ENCODE measurements around the gene MINDY4.

The MINDY4 gene

DNA sequence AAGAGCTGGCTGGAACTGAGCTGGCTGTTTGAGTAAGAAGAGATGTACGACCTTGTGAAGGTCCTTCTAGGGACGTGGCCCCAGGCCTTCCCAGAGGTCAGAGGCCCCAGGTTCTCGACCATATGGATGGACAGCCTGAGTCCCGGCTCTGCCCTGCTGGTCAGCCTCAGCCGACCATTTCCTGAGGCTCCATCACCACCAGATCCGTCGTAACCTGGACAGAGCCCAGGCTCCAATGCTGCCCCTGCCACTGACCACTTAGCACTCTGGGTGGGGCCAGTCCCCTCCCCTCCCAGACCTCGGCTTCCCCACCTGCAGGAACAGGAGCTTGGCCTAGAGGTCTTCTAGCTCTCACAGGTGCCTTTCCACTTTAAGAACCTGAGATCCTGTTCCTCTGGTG is 29.9 kb upstream of the MINDY4 start:
- Histone ChIP-seq H3K36me3 (ENCODE audit: control insufficient read depth, low read length) (no peaks in the 10 kb centered on the region), H3K4me2 (ENCODE audit: low read length) (no peak overlapping the region), H4K20me1 (ENCODE audit: control insufficient read depth, insufficient read depth, low read depth, low read length) (no peaks in the 10 kb centered on the region), H3F3A (ENCODE audit: control insufficient read depth, insufficient read depth) (no peaks in the 10 kb centered on the region), H3K4me3 (ENCODE audit: low read length) (no peak overlapping the region), H3K9me2 (replicated peaks; ENCODE audit: control insufficient read depth, low read length) (no peaks in the 10 kb centered on the region), H3K4me1 (ENCODE audit: control insufficient read depth, low read length) (no peaks in the 10 kb centered on the region), H3K27ac (ENCODE audit: low read depth, low read length) (no peak overlapping the region), H3K9me3 (ENCODE audit: control insufficient read depth, insufficient read depth, low read length) (no peaks in the 10 kb centered on the region), H3K79me2 (ENCODE audit: control insufficient read depth, low read length) (no peaks in the 10 kb centered on the region), H3K27me3 (ENCODE audit: control insufficient read depth, low read length) (peaks cover 8% of the 10 kb centered on the region; the same call in 1 of the 2 replicates)
- TF ChIP-seq EZH2phosphoT487 (IDR thresholded peaks at IDR 0.05; ENCODE audit: borderline replicate concordance, low read length), result no peak
- TF ChIP-seq, protein P1, sequence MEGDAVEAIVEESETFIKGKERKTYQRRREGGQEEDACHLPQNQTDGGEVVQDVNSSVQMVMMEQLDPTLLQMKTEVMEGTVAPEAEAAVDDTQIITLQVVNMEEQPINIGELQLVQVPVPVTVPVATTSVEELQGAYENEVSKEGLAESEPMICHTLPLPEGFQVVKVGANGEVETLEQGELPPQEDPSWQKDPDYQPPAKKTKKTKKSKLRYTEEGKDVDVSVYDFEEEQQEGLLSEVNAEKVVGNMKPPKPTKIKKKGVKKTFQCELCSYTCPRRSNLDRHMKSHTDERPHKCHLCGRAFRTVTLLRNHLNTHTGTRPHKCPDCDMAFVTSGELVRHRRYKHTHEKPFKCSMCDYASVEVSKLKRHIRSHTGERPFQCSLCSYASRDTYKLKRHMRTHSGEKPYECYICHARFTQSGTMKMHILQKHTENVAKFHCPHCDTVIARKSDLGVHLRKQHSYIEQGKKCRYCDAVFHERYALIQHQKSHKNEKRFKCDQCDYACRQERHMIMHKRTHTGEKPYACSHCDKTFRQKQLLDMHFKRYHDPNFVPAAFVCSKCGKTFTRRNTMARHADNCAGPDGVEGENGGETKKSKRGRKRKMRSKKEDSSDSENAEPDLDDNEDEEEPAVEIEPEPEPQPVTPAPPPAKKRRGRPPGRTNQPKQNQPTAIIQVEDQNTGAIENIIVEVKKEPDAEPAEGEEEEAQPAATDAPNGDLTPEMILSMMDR (IDR thresholded peaks at IDR 0.05; ENCODE audit: low read depth, low read length, poor library complexity, severe bottlenecking), result no peak

DNA sequence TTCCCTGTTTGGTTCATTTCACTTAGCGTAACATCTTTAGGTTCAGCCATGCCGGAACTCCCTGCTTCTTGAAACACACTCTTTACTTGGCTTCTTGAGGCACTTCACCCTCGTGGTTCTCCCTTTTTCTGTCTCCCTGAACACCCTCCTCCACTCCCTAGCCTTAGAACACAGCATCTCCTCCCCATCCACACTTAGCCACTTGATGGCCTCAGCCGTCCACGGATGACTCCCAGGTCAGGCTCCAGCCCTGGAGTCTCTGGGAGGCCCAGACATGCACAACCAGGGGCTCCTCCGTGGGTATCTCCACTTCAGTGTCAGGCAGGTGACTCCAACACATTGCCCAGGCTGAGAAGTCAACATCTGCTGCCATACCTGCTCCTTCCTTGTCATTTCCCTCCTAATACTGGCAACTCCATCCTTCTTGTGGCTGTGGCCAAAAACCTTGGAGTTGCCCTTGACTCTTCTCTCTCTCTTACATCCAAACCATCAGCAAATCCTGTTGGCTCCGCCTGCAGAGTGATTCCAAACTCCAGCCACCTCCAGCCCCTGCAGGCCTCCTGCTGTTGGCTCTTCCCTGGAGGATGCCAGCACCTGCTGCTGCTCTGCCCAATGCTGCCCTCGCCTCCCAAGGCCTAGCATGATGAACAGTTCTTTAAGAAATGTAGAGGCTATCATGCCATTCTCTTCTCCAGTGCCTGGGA is 27.7 kb upstream of the MINDY4 start:
- Histone ChIP-seq H3K4me3 (ENCODE audit: low read length) (no peak overlapping the region), H3K27me3 (ENCODE audit: control insufficient read depth, low read length) (peaks cover 12% of the 10 kb centered on the region; the same call in 1 of the 2 replicates), H3K27ac (ENCODE audit: low read depth, low read length) (no peak overlapping the region), H3K4me1 (ENCODE audit: control insufficient read depth, low read length) (no peaks in the 10 kb centered on the region), H3K9me3 (ENCODE audit: control insufficient read depth, insufficient read depth, low read length) (no peaks in the 10 kb centered on the region), H3K9me2 (replicated peaks; ENCODE audit: control insufficient read depth, low read length) (no peaks in the 10 kb centered on the region), H4K20me1 (ENCODE audit: control insufficient read depth, insufficient read depth, low read depth, low read length) (no peaks in the 10 kb centered on the region), H3K79me2 (ENCODE audit: control insufficient read depth, low read length) (no peaks in the 10 kb centered on the region), H3K36me3 (ENCODE audit: control insufficient read depth, low read length) (no peaks in the 10 kb centered on the region), H3F3A (ENCODE audit: control insufficient read depth, insufficient read depth) (no peaks in the 10 kb centered on the region), H3K4me2 (ENCODE audit: low read length) (no peak overlapping the region)
- TF ChIP-seq EZH2phosphoT487 (IDR thresholded peaks at IDR 0.05; ENCODE audit: borderline replicate concordance, low read length), result no peak
- TF ChIP-seq, protein P1 (IDR thresholded peaks at IDR 0.05; ENCODE audit: low read depth, low read length, poor library complexity, severe bottlenecking), result peak; percentile 20

DNA sequence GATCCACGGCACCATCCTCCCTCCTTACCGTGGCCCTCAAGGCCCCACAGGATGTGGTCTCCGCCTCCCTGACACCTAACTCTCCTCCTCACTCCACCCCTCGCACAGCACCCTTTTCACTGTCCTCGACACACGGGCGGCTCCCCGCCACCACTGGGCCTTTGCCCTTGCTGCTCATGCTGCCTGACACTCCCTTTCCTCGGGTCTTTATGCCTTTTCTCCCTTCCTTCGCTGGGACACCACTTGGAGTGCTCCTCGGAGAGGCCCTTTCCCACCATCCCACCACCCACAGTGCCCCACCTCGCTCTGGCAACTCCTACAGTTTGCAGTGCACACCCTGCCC is 27.2 kb upstream of the MINDY4 start:
- H3K9me2 ChIP-seq (replicated peaks; ENCODE audit: control insufficient read depth, low read length), result no peaks in the 10 kb centered on the region
- H3F3A ChIP-seq (ENCODE audit: control insufficient read depth, insufficient read depth), result no peaks in the 10 kb centered on the region
- H3K36me3 ChIP-seq (ENCODE audit: control insufficient read depth, low read length), result no peaks in the 10 kb centered on the region
- H3K27ac ChIP-seq (ENCODE audit: low read depth, low read length), result no peak overlapping the region
- H3K4me3 ChIP-seq (ENCODE audit: low read length), result no peak overlapping the region
- H3K4me1 ChIP-seq (ENCODE audit: control insufficient read depth, low read length), result no peaks in the 10 kb centered on the region
- H3K27me3 ChIP-seq (ENCODE audit: control insufficient read depth, low read length), result peaks cover 16% of the 10 kb centered on the region; the same call in 1 of the 2 replicates
- H3K79me2 ChIP-seq (ENCODE audit: control insufficient read depth, low read length), result no peaks in the 10 kb centered on the region
- TF ChIP-seq, protein P1 (IDR thresholded peaks at IDR 0.05; ENCODE audit: low read depth, low read length, poor library complexity, severe bottlenecking), result no peak
- TF ChIP-seq EZH2phosphoT487 (IDR thresholded peaks at IDR 0.05; ENCODE audit: borderline replicate concordance, low read length), result no peak
- H4K20me1 ChIP-seq (ENCODE audit: control insufficient read depth, insufficient read depth, low read depth, low read length), result no peaks in the 10 kb centered on the region
- no peak overlapping the region for H3K4me2 ChIP-seq (ENCODE audit: low read length)
- H3K9me3 ChIP-seq (ENCODE audit: control insufficient read depth, insufficient read depth, low read length), result no peaks in the 10 kb centered on the region
